Suprapubic skin (tissue), 4 donors: ENCODE data around the gene RNF111.

ENCODE experiments used
- EP300 ChIP-seq: sonication (generic); formaldehyde crosslinking; IDR thresholded peaks from one replicate; pipeline ENCODE4 v1.6.1; 2017; ENCODE audit warnings: antibody characterized with exemption
- POLR2A ChIP-seq, 2 donors: fragments of 450-650 bp; IDR thresholded peaks; one replicate each; pipeline ENCODE4 v1.6.1; 2017; ENCODE audit warnings: antibody characterized with exemption in 2 of 2, mild to moderate bottlenecking in 2 of 2, moderate library complexity in 2 of 2
- POLR2AphosphoS5 ChIP-seq, 3 donors: sonication (generic); formaldehyde crosslinking; IDR thresholded peaks; one replicate each; pipeline ENCODE4 v1.6.1; 2017; ENCODE audit warnings: antibody characterized with exemption in 3 of 3
- TF ChIP-seq, protein P1 (sequence below), 2 donors: fragments of 200-600 bp in 1 of 2; fragments of 450-650 bp in 1 of 2; sonication (generic) in 1 of 2; IDR thresholded peaks; one replicate each; pipeline ENCODE4 v1.5.1; 2016 to 2019; ENCODE audit warnings: antibody characterized with exemption in 2 of 2, mild to moderate bottlenecking in 1 of 2, moderate library complexity in 1 of 2

DNA sequence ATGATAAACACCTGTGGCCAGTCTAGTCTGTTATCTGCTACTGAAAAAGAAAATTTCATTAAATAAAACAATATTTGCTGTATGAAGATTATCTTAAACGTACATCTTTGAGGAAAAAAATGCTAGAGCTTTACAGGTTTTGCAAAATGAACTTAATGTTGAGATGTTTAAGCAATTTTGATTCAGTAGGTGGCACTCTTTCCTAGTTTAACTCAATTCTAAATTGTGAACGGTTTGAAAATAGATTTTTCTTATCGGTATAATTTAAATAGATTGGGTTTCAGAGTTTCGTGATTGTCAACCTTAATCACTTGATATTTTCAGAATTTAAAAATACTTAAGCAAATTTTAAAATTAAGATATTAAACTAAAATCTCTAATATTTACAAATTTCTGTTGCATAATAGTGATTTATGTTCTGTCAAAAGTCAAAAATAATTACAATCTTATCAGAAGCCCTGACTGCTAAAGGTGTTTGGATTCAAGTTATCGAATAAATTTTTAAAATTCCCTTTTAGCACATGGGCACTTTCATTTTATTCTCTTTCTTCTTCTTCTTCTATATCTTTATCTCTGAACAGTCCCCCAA, 7.0 kb upstream of the RNF111 start:
- TF ChIP-seq, protein P1, sequence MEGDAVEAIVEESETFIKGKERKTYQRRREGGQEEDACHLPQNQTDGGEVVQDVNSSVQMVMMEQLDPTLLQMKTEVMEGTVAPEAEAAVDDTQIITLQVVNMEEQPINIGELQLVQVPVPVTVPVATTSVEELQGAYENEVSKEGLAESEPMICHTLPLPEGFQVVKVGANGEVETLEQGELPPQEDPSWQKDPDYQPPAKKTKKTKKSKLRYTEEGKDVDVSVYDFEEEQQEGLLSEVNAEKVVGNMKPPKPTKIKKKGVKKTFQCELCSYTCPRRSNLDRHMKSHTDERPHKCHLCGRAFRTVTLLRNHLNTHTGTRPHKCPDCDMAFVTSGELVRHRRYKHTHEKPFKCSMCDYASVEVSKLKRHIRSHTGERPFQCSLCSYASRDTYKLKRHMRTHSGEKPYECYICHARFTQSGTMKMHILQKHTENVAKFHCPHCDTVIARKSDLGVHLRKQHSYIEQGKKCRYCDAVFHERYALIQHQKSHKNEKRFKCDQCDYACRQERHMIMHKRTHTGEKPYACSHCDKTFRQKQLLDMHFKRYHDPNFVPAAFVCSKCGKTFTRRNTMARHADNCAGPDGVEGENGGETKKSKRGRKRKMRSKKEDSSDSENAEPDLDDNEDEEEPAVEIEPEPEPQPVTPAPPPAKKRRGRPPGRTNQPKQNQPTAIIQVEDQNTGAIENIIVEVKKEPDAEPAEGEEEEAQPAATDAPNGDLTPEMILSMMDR (IDR thresholded peaks at IDR 0.05): no peak
- TF ChIP-seq POLR2A (IDR thresholded peaks at IDR 0.05) (no peak), POLR2AphosphoS5 (IDR thresholded peaks at IDR 0.05) (no peak), EP300 (no peak)
